ENCODE measurements around the gene LINGO3.

LINGO3 gene

GRCh38 chr19:2334426-2334825 lies 26.5 kb upstream of the LINGO3 start:
- no peak for DNase-seq (ENCODE audit: low read depth)
- no peak overlapping the region for H3K4me3 ChIP-seq (ENCODE audit: low read length)
- TF ChIP-seq CTCF (conservative IDR thresholded peaks at IDR 0.05; ENCODE audit: low read length): no peak

- H3K4me3 ChIP-seq (ENCODE audit: low read length): no peak overlapping the region
- DNase-seq (ENCODE audit: low read depth): no peak
- TF ChIP-seq CTCF (conservative IDR thresholded peaks at IDR 0.05; ENCODE audit: low read length): no peak; the same call in 1 of the 2 replicates
These were observed 25.9 kb upstream of the LINGO3 start for GRCh38 chr19:2333807-2334211.

GRCh38 chr19:2333027-2333806 lies 25.3 kb upstream of the LINGO3 start:
- no peak overlapping the region for H3K4me3 ChIP-seq (ENCODE audit: low read length)
- DNase-seq (ENCODE audit: low read depth): no peak
- no peak for TF ChIP-seq CTCF (conservative IDR thresholded peaks at IDR 0.05; ENCODE audit: low read length)

DNA sequence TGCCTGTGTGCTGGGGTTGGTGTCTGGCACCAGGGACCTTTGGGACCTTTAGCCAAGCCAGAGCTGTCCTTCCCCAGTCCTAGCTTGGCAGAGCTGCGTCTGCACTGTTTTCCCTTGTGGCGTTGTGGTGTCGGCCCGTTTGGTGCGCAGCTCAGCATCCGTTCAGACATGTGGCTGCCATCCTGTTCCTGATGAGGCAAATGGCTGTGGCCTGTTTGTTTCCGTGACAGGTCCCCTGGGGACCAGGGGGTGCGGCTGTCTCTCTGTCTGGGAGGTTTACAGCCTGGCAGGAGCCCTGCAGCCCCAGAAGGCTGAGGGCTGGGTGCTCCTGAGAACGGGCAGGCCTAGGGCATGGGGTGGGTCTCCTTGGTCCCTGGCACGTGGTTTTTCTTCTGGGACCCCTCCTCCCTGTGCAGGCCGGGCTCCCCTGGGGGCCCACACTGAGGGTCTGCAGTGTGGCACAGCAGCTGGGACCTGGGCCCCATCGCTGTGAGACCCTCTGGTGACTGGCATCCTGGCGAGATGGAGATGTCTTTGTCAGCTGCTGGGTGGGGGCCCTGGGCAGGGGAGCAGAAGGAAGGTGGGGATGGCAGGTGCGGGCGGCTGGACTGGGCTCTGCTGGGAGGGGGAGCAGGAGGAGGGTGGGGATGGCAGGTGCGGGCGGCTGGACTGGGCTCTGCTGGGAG lies 24.5 kb upstream of the LINGO3 start:
- DNase-seq (ENCODE audit: low read depth): peak; percentile 54
- TF ChIP-seq CTCF (conservative IDR thresholded peaks at IDR 0.05; ENCODE audit: low read length): no peak
- H3K4me3 ChIP-seq (ENCODE audit: low read length): peak overlapping the region; percentile 10; the same call in 1 of the 2 replicates

DNA sequence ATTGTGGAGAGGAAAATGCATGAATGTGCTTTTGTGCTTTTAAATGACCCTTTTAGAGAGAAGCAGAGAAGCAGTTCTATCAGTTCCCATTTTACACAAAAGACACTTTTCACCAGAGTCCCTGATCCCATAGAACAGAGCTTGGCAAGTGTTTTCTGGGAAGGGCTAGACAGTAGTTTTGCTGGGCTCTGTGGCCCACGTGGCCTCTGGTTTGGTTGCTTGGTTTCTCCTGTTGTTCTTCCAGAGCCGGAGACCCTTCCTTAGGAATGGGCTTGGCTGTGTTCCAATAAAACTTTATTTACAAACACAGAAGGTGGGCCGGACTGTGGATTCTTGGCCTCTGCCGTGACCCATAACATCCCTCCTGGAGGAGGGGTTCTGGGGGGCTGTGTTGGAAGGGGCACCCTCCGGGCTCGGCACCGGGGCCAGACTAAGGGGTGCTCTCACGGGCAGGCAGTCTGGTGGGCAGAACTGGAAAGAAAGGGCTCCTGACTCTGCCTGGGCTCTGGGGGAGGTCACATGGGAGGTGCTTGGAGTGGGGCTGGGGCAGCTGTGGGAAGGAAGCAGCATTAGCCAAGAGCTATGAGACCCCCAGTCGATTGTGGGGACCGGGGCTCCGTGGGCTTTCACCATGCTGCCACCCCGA lies 23.8 kb upstream of the LINGO3 start:
- no peak for TF ChIP-seq CTCF (conservative IDR thresholded peaks at IDR 0.05; ENCODE audit: low read length)
- no peak for DNase-seq (ENCODE audit: low read depth)
- no peak overlapping the region for H3K4me3 ChIP-seq (ENCODE audit: low read length)

- DNase-seq (ENCODE audit: low read depth): no peak
- H3K4me3 ChIP-seq (ENCODE audit: low read length): no peak overlapping the region
- no peak for TF ChIP-seq CTCF (conservative IDR thresholded peaks at IDR 0.05; ENCODE audit: low read length)
These were observed 22.8 kb upstream of the LINGO3 start for GRCh38 chr19:2330632-2331284.

Measured in AG10803 (cell line).